Naive B cell (primary cell): ENCODE data around the gene MUC4. TPM values are rescaled to one million over a fixed set of nuclear protein-coding genes. Genes with fewer than 3 reads are reported as not detected.

ENCODE experiments used
- ATAC-seq, 2 donors: fragments of 150-1000 bp; cut with Tn5 transposase; 2 replicates each; pipeline ENCODE4 v1.10.0; 2021; ENCODE audit warnings: low read depth in 2 of 2, mild to moderate bottlenecking in 2 of 2, moderate library complexity in 2 of 2
- DNase-seq: peaks from one replicate; pipeline ENCODE4 v3.0.0; 2022
- H3K27ac Mint-ChIP-seq, 6 donors: one replicate each; pipeline ENCODE4 v1.8.0; 2020 to 2022; ENCODE audit warnings: mild to moderate bottlenecking in 6 of 6, mixed read lengths in 6 of 6, moderate library complexity in 5 of 6, inconsistent platforms in 2 of 6
- H3K27me3 Mint-ChIP-seq, 3 donors: one replicate each; pipeline ENCODE4 v1.8.0; 2021 to 2022; ENCODE audit warnings: mixed read lengths in 3 of 3, mild to moderate bottlenecking in 1 of 3
- H3K36me3 Mint-ChIP-seq, 2 donors: one replicate each; pipeline ENCODE4 v1.8.0; 2020 to 2022; ENCODE audit warnings: mixed read lengths in 2 of 2, inconsistent platforms in 1 of 2, mild to moderate bottlenecking in 1 of 2
- H3K4me1 Mint-ChIP-seq, 3 donors: one replicate each; pipeline ENCODE4 v1.8.0; 2020 to 2022; ENCODE audit warnings: mixed read lengths in 3 of 3, inconsistent platforms in 1 of 3, mild to moderate bottlenecking in 1 of 3, moderate library complexity in 1 of 3
- H3K4me3 Mint-ChIP-seq, 8 donors: one replicate each; pipeline ENCODE4 v1.8.0; 2020 to 2022; ENCODE audit warnings: mild to moderate bottlenecking in 8 of 8, mixed read lengths in 8 of 8, moderate library complexity in 8 of 8, inconsistent platforms in 2 of 8
- H3K9me3 Mint-ChIP-seq, 7 donors: one replicate each; pipeline ENCODE4 v1.8.0; 2020 to 2022; ENCODE audit warnings: mixed read lengths in 7 of 7, mild to moderate bottlenecking in 5 of 7, inconsistent platforms in 2 of 7, moderate library complexity in 1 of 7
- polyA plus RNA-seq, 6 donors: library from polyadenylated mRNA; unstranded; fragments of 300-500 nt; fragmentation: Illumina TruSeq; gene quantifications; one replicate each; pipeline ENCODE4 v1.2.3, GENCODE V29; 2021; ENCODE audit warnings: low read depth in 6 of 6

Gene MUC4
- under 1 TPM in 5 of 6 donors, not detected in 1; 0.03 to 0.19 (median 0.07) TPM for polyA plus RNA-seq

GRCh38 chr3:195811756-195812155 lies at the start of gene MUC4:
Gene MUC4, minus strand, starts transcription at chr3:195811929. Its CDS starts 112 bp downstream, at chr3:195811817.
- Mint-ChIP-seq H3K9me3 (no peaks in the 10 kb centered on the region), H3K4me1 (peaks cover 2 to 8% (median 4%) of the 10 kb centered on the region in 3 donors), H3K27ac (peak within 1 kb of the TSS in 2 of 6 donors; percentile 41 to 62), H3K27me3 (peaks cover 18 to 36% (median 33%) of the 10 kb centered on the region in 3 donors), H3K36me3 (peaks cover 0 to 8% of the 10 kb centered on the region in 2 donors), H3K4me3 (peak within 1 kb of the TSS in 1 of 8 donors; percentile 53)
- no peak for ATAC-seq
- DNase-seq = no peak

GRCh38 chr3:195860456-195860855 lies 48.7 kb upstream of the MUC4 start:
- ATAC-seq = no peak
- Mint-ChIP-seq H3K4me3 (peak overlapping the region in 1 of 8 donors; percentile 57), H3K36me3 (no peaks in the 10 kb centered on the region), H3K4me1 (peaks cover 5 to 13% (median 10%) of the 10 kb centered on the region in 3 donors), H3K9me3 (no peaks in the 10 kb centered on the region), H3K27ac (peak overlapping the region in 3 of 6 donors; percentile 27 to 86 (median 62)), H3K27me3 (no peaks in the 10 kb centered on the region)
- no peak for DNase-seq

- no peaks in the 10 kb centered on the region for H3K9me3 Mint-ChIP-seq
- DNase-seq = no peak
- no peaks in the 10 kb centered on the region for H3K27me3 Mint-ChIP-seq
- H3K4me1 Mint-ChIP-seq = peaks cover 5 to 13% (median 10%) of the 10 kb centered on the region in 3 donors
- no peak for ATAC-seq
- H3K4me3 Mint-ChIP-seq = peak overlapping the region in 2 of 8 donors; percentile 57 to 63
- H3K27ac Mint-ChIP-seq = peak overlapping the region in 3 of 6 donors; percentile 27 to 86 (median 62)
- H3K36me3 Mint-ChIP-seq = no peaks in the 10 kb centered on the region
Observed at GRCh38 chr3:195859846-195860411, 48.2 kb upstream of the MUC4 start.

GRCh38 chr3:195859061-195859845 lies 47.5 kb upstream of the MUC4 start:
- Mint-ChIP-seq H3K4me3 (peak overlapping the region in 5 of 8 donors; percentile 4 to 88 (median 57)), H3K27me3 (no peaks in the 10 kb centered on the region), H3K36me3 (no peaks in the 10 kb centered on the region), H3K9me3 (no peaks in the 10 kb centered on the region), H3K4me1 (peaks cover 5 to 13% (median 10%) of the 10 kb centered on the region in 3 donors), H3K27ac (peak overlapping the region in 5 of 6 donors; percentile 16 to 85 (median 52))
- DNase-seq = peak; percentile 71
- peak; percentile 52 to 59 for ATAC-seq

GRCh38 chr3:195856410-195857084 lies 44.8 kb upstream of the MUC4 start:
- Mint-ChIP-seq H3K27ac (no peak overlapping the region), H3K4me3 (no peak overlapping the region), H3K36me3 (no peaks in the 10 kb centered on the region), H3K27me3 (peaks cover 0 to 13% (median 6%) of the 10 kb centered on the region in 3 donors), H3K9me3 (no peaks in the 10 kb centered on the region), H3K4me1 (peaks cover 6 to 9% (median 8%) of the 10 kb centered on the region in 3 donors)
- no peak for DNase-seq
- no peak for ATAC-seq

GRCh38 chr3:195855471-195856409 lies 44.0 kb upstream of the MUC4 start:
- H3K4me3 Mint-ChIP-seq = no peak overlapping the region
- DNase-seq = no peak
- H3K27ac Mint-ChIP-seq = no peak overlapping the region
- no peaks in the 10 kb centered on the region for H3K9me3 Mint-ChIP-seq
- ATAC-seq = no peak
- no peaks in the 10 kb centered on the region for H3K36me3 Mint-ChIP-seq
- peaks cover 0 to 21% (median 12%) of the 10 kb centered on the region in 3 donors for H3K27me3 Mint-ChIP-seq
- peaks cover 12 to 16% (median 13%) of the 10 kb centered on the region in 3 donors for H3K4me1 Mint-ChIP-seq

- Mint-ChIP-seq H3K9me3 (no peaks in the 10 kb centered on the region), H3K4me3 (no peak overlapping the region), H3K27me3 (peaks cover 0 to 21% (median 14%) of the 10 kb centered on the region in 3 donors), H3K27ac (no peak overlapping the region), H3K4me1 (peaks cover 12 to 19% (median 13%) of the 10 kb centered on the region in 3 donors), H3K36me3 (no peaks in the 10 kb centered on the region)
- no peak for ATAC-seq
- no peak for DNase-seq
Observed at GRCh38 chr3:195854628-195855294, 43.0 kb upstream of the MUC4 start.

- Mint-ChIP-seq H3K27ac (no peak overlapping the region), H3K9me3 (no peaks in the 10 kb centered on the region), H3K27me3 (peaks cover 0 to 21% (median 14%) of the 10 kb centered on the region in 3 donors), H3K36me3 (no peaks in the 10 kb centered on the region), H3K4me1 (peaks cover 9 to 13% (median 10%) of the 10 kb centered on the region in 3 donors), H3K4me3 (peak overlapping the region in 1 of 8 donors; percentile 35)
- ATAC-seq (no peak), DNase-seq (no peak)
Observed at GRCh38 chr3:195853996-195854395, 42.3 kb upstream of the MUC4 start.

- no peaks in the 10 kb centered on the region for H3K9me3 Mint-ChIP-seq
- H3K36me3 Mint-ChIP-seq = no peaks in the 10 kb centered on the region
- peaks cover 9 to 13% (median 10%) of the 10 kb centered on the region in 3 donors for H3K4me1 Mint-ChIP-seq
- DNase-seq (no peak), ATAC-seq (no peak)
- H3K4me3 Mint-ChIP-seq = no peak overlapping the region
- H3K27ac Mint-ChIP-seq = no peak overlapping the region
- peaks cover 0 to 21% (median 14%) of the 10 kb centered on the region in 3 donors for H3K27me3 Mint-ChIP-seq
Observed at GRCh38 chr3:195853036-195853435, 41.3 kb upstream of the MUC4 start.

- H3K27ac Mint-ChIP-seq = peak overlapping the region in 3 of 6 donors; percentile 34 to 59 (median 42)
Observed at GRCh38 chr3:195850857-195851543, 39.3 kb upstream of the MUC4 start.

GRCh38 chr3:195849322-195850074 lies 37.8 kb upstream of the MUC4 start:
- DNase-seq = peak; percentile 57
- Mint-ChIP-seq H3K4me1 (peaks cover 9 to 13% (median 10%) of the 10 kb centered on the region in 3 donors), H3K27me3 (peaks cover 9 to 26% (median 14%) of the 10 kb centered on the region in 3 donors), H3K36me3 (no peaks in the 10 kb centered on the region), H3K4me3 (peak overlapping the region in 2 of 8 donors; percentile 45 to 79), H3K9me3 (no peaks in the 10 kb centered on the region), H3K27ac (peak overlapping the region in 2 of 6 donors; percentile 12 to 46)
- peak in 1 of 2 donors; percentile 79 for ATAC-seq

More at GRCh38 chr3:195850857-195851543, 39.3 kb upstream of the MUC4 start:
- no peaks in the 10 kb centered on the region for H3K36me3 Mint-ChIP-seq
- no peaks in the 10 kb centered on the region for H3K9me3 Mint-ChIP-seq
- ATAC-seq = peak; percentile 73 to 95
- peaks cover 9 to 13% (median 10%) of the 10 kb centered on the region in 3 donors for H3K4me1 Mint-ChIP-seq
- peak overlapping the region in 7 of 8 donors; percentile 12 to 77 (median 54) for H3K4me3 Mint-ChIP-seq
- H3K27me3 Mint-ChIP-seq = peaks cover under 1 to 21% (median 14%) of the 10 kb centered on the region in 3 donors
- peak; percentile 85 for DNase-seq
